CD4-positive, alpha-beta memory T cell (primary cell): Measurements from ENCODE around the gene GALNT18. TPM values are rescaled to one million over a fixed set of nuclear protein-coding genes. Genes with fewer than 3 reads are reported as not detected.

ENCODE experiments used
- CTCF ChIA-PET: fragments of 350-600 bp; sonication (Branson Sonifier 250); formaldehyde crosslinking; loops from one replicate; lab custom pipeline; 2021; ENCODE audit warnings: inconsistent platforms; ENCODE audit not compliant: partially characterized antibody; lab: Charles Lee
- POLR2A ChIA-PET: fragments of 350-600 bp; sonication (Branson Sonifier 250); formaldehyde crosslinking; loops from one replicate; lab custom pipeline; 2021; ENCODE audit not compliant: partially characterized antibody; lab: Charles Lee
- DNase-seq, 5 donors: peaks; one replicate each; pipeline versions ENCODE4 v3.0.0 to v3.0.0-alpha.2; 2020 to 2022; ENCODE audit warnings: mixed read lengths in 1 of 5
- H3K27ac ChIP-seq: one replicate; pipeline ENCODE4 v1.7.0; 2013; ENCODE audit warnings: low read depth, low read length
- H3K27me3 ChIP-seq: 2 replicates; pipeline ENCODE4 v1.7.0; 2013; ENCODE audit warnings: mild to moderate bottlenecking, low read length, moderate library complexity; ENCODE audit not compliant: insufficient read depth
- H3K36me3 ChIP-seq: 2 replicates; pipeline ENCODE4 v1.7.0; 2013; ENCODE audit warnings: mild to moderate bottlenecking, low read length, moderate library complexity; ENCODE audit not compliant: insufficient read depth
- H3K4me1 ChIP-seq: 2 replicates; pipeline ENCODE4 v1.7.0; 2013; ENCODE audit warnings: mild to moderate bottlenecking, low read length, moderate library complexity; ENCODE audit not compliant: insufficient read depth
- H3K4me3 ChIP-seq, 2 donors: one replicate each; pipeline ENCODE4 v1.7.0; 2013; ENCODE audit warnings: low read length in 2 of 2, mild to moderate bottlenecking in 1 of 2
- H3K9me3 ChIP-seq, 2 donors: one replicate each; pipeline ENCODE4 v1.7.0; 2013; ENCODE audit warnings: low read length in 2 of 2, control low read depth in 1 of 2; ENCODE audit not compliant: control insufficient read depth in 1 of 2
- H3K27ac Mint-ChIP-seq, 7 donors: one replicate each; pipeline ENCODE4 v1.8.0; 2020 to 2021; ENCODE audit warnings: mixed read lengths in 7 of 7, mild to moderate bottlenecking in 6 of 7, inconsistent platforms in 3 of 7, moderate library complexity in 3 of 7
- H3K27me3 Mint-ChIP-seq, 2 donors: one replicate each; pipeline ENCODE4 v1.8.0; 2020 to 2021; ENCODE audit warnings: mixed read lengths in 2 of 2
- H3K36me3 Mint-ChIP-seq, 2 donors: one replicate each; pipeline ENCODE4 v1.8.0; 2020 to 2021; ENCODE audit warnings: mixed read lengths in 2 of 2, inconsistent platforms in 1 of 2, mild to moderate bottlenecking in 1 of 2
- H3K4me1 Mint-ChIP-seq, 4 donors: one replicate each; pipeline ENCODE4 v1.8.0; 2020 to 2021; ENCODE audit warnings: mixed read lengths in 4 of 4, mild to moderate bottlenecking in 1 of 4
- H3K4me3 Mint-ChIP-seq, 8 donors: one replicate each; pipeline ENCODE4 v1.8.0; 2020 to 2021; ENCODE audit warnings: mixed read lengths in 8 of 8, mild to moderate bottlenecking in 7 of 8, moderate library complexity in 6 of 8, inconsistent platforms in 3 of 8
- H3K9me3 Mint-ChIP-seq, 8 donors: one replicate each; pipeline ENCODE4 v1.8.0; 2020 to 2021; ENCODE audit warnings: mixed read lengths in 8 of 8, mild to moderate bottlenecking in 5 of 8, inconsistent platforms in 3 of 8, moderate library complexity in 1 of 8
- intact Hi-C: fragments of 100-400 bp; cut with micrococcal nuclease; formaldehyde crosslinking; loops from one replicate; pipeline ENCODE4 v1.15.1; 2023
- polyA plus RNA-seq, 2 donors: library from polyadenylated mRNA; unstranded; fragments of 300-500 nt; fragmentation: Illumina TruSeq; gene quantifications; one replicate each; pipeline ENCODE4 v1.2.3, GENCODE V29; 2021
- total RNA-seq, 2 experiments: library from RNA; stranded (reverse); gene quantifications; one replicate each; pipeline ENCODE4 v1.2.3, GENCODE V29; 2021

Gene GALNT18
- total and polyA plus RNA-seq, 4 experiments from 2014 or later = not detected

DNA sequence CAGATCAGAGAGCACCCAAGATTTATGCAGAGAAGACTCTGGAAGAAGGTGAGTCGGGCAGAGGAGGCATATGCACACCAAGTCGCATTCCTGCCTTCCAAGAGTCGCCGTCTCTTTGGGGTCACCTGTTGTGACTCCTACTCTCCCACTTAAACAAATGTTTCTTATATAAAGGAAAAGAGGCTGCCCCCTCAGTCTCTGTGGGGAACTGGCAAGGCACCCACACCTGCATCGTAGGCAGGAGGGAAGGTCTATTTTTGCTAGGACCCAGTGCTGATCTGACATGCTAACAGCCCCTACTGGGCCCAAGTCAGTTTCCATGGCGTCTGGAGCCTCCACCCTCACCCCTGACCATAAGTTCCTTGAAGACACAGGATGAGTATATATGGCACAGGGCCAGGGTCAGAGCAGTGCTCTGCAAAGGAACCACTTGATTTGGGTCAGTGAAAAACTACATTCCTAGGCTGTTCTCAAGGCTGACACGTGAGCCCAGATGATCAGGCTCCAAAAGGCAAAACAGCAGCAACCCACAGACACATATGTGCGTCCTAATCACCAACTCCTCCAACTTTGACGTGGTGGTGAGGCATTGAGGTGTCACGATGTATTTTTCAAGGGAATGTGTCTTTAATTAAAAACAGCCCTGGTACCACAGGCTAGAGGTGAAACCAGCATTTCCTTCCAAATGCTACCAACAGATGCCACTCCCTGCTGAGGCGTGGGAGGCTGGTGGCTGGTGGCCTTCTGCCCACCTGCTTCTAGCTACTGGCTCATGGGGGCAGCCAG lies 213.2 kb downstream of the GALNT18 start:
- ChIA-PET CTCF (no interaction called here), POLR2A (no interaction called here)
- H3K27ac Mint-ChIP-seq = no peak overlapping the region
- H3K4me3 Mint-ChIP-seq = no peak overlapping the region
- no peaks in the 10 kb centered on the region for H3K4me1 Mint-ChIP-seq
- Histone ChIP-seq H3K4me3 (no peak overlapping the region), H3K27me3 (no peaks in the 10 kb centered on the region), H3K36me3 (no peaks in the 10 kb centered on the region), H3K9me3 (no peaks in the 10 kb centered on the region), H3K4me1 (no peaks in the 10 kb centered on the region), H3K27ac (no peak overlapping the region)
- no peaks in the 10 kb centered on the region for H3K9me3 Mint-ChIP-seq
- DNase-seq = no peak
- intact Hi-C loops = no loop called here
- H3K27me3 Mint-ChIP-seq = peaks cover 11 to 26% of the 10 kb centered on the region in 2 donors
- no peaks in the 10 kb centered on the region for H3K36me3 Mint-ChIP-seq

DNA sequence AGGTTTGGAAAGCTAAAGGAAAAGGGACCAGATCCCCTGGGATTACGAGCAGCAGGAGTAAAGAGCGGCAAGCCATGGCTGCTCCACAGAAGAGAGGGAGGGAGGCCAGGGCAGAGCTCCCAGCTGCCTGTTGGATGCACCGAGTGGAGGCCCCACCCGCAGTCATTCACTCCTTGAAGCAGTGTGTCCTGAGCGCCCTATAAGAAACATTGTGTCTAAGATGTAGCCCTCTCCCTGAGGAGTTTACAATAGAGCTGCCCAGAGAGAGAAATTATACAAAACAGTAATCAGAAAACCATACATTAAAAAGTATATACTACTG lies 214.1 kb downstream of the GALNT18 start:
- CTCF ChIA-PET = interaction anchor here (1.2 kb wide), 1 partner anchor 10 kb away, joined by 3 read pairs; no protein-coding TSS in a partner anchor
- no peak overlapping the region for H3K27ac Mint-ChIP-seq
- Histone ChIP-seq H3K4me3 (no peak overlapping the region), H3K4me1 (no peaks in the 10 kb centered on the region), H3K9me3 (no peaks in the 10 kb centered on the region), H3K27me3 (no peaks in the 10 kb centered on the region), H3K27ac (no peak overlapping the region), H3K36me3 (no peaks in the 10 kb centered on the region)
- H3K27me3 Mint-ChIP-seq = peaks cover 11 to 29% of the 10 kb centered on the region in 2 donors
- intact Hi-C loops = no loop called here
- H3K4me3 Mint-ChIP-seq = no peak overlapping the region
- H3K4me1 Mint-ChIP-seq = no peaks in the 10 kb centered on the region
- H3K9me3 Mint-ChIP-seq = no peaks in the 10 kb centered on the region
- DNase-seq = no peak
- POLR2A ChIA-PET = no interaction called here
- H3K36me3 Mint-ChIP-seq = no peaks in the 10 kb centered on the region

DNA sequence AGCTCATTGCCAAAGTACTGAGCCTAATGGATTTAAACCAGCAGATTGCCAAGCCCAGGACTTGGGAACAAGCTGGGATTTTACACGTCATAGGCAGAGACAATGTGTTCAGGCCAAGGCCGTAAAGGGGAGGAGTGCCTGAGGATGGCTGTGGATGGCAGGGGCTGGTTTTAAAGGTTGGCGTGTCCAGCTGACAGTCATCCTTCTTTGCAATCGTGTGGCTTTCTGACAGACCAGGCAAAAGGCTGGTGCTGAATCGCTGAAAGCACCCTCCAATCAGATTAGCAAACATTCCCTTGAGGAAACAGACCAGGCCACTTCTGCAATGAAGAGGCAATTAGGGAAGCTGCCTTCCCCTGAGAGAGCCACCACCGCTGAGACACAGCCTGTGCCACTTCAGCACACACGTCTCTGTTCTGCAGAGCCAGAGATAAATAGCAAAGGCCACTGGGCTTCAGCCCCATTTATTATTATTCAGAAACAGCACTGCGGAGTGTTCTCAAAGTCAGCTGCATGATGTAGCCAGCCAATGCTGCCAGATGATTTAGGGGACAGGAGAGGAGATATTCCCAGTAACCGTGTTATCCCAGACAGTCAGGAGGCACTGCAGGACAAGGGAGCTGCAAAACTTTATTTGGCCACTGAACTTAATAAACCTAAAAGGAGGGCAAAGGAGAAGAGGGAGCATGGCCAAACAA lies 214.6 kb downstream of the GALNT18 start:
- intact Hi-C loops = no loop called here

DNA sequence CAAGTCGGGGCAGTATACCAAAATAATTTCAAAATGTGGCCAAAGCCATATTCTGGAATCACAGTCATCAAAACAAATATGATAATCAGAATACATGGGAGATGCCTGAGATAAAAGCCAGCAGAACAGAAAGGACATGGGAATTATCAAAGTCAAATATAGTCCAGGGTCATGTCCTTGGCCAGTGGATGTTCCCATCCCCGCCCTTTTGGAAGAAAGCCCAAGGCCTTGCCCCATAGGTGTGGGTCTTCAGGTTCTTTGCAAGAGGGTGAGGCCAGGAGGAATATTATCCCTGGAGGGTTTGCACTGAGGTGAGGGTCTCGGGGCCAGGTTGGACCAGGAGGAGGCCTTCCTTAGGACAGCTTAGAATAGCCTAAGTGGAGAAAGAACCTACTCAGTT lies 215.2 kb downstream of the GALNT18 start:
- Mint-ChIP-seq H3K4me1 (no peaks in the 10 kb centered on the region), H3K9me3 (no peaks in the 10 kb centered on the region), H3K27ac (no peak overlapping the region), H3K4me3 (no peak overlapping the region), H3K36me3 (no peaks in the 10 kb centered on the region), H3K27me3 (peaks cover 11 to 26% of the 10 kb centered on the region in 2 donors)
- H3K9me3 ChIP-seq = no peaks in the 10 kb centered on the region
- DNase-seq = no peak
- ChIA-PET CTCF (no interaction called here), POLR2A (no interaction called here)
- no peaks in the 10 kb centered on the region for H3K36me3 ChIP-seq
- H3K4me1 ChIP-seq = no peaks in the 10 kb centered on the region
- no peak overlapping the region for H3K27ac ChIP-seq
- no peaks in the 10 kb centered on the region for H3K27me3 ChIP-seq
- intact Hi-C loops = no loop called here
- no peak overlapping the region for H3K4me3 ChIP-seq

More for the DNA sequence above, 214.6 kb downstream of the GALNT18 start:
- Histone ChIP-seq H3K27me3 (no peaks in the 10 kb centered on the region), H3K27ac (no peak overlapping the region), H3K4me1 (no peaks in the 10 kb centered on the region), H3K9me3 (no peaks in the 10 kb centered on the region), H3K36me3 (no peaks in the 10 kb centered on the region), H3K4me3 (no peak overlapping the region)
- no peak overlapping the region for H3K4me3 Mint-ChIP-seq
- no peaks in the 10 kb centered on the region for H3K9me3 Mint-ChIP-seq
- H3K27me3 Mint-ChIP-seq = peaks cover 11 to 28% of the 10 kb centered on the region in 2 donors
- ChIA-PET POLR2A (no interaction called here), CTCF (interaction anchor here (1.2 kb wide), 1 partner anchor 10 kb away, joined by 3 read pairs; no protein-coding TSS in a partner anchor)
- no peaks in the 10 kb centered on the region for H3K4me1 Mint-ChIP-seq
- H3K27ac Mint-ChIP-seq = no peak overlapping the region
- no peak for DNase-seq
- no peaks in the 10 kb centered on the region for H3K36me3 Mint-ChIP-seq

DNA sequence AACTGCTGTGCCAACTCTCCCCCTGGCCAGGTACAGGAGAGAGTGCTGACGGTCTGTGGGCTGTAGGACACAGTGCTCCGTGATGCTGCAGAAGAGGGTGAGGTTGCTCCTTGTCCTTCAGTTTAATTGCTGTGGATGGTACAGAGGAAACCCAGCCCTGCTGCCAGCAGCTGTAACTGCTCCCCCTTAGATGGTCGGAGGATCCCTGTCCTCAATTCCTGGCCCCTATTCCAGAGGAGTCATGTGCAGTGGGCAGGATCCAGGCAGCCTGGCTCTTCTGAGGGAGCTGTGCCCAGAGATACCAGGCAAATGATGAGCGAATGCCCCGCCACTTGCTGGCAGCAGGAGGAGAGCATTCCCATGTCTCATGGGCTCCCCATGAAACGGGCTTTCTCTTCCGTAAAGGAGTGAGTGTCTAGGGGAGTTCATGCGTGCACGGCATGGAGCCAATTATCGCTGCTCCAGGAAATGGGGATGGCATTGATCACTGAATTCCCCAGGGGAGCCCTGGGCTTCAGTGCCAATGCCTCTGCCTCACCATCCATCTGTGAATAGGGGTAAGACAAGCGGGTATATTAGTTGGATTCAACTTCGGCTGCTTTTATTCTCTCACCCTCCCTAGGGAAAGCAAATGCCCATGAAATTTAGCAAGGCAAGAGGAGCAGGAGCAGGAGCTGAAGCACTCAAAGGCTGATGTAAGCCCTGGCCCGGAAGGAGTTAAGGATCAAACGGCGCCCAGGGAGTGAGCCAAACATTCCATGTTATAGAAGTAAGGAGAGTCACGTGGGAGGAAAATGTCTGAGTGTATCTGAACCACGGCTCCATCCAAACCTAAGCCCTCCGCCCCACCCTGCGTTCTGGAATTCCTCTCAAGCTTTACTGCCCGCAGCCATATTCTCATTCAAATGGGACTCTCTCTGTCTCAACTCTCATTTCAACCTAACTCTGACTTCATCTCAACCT lies 217.8 kb downstream of the GALNT18 start:
- Histone ChIP-seq H3K27ac (no peak overlapping the region), H3K27me3 (no peaks in the 10 kb centered on the region), H3K36me3 (no peaks in the 10 kb centered on the region), H3K4me3 (no peak overlapping the region), H3K4me1 (no peaks in the 10 kb centered on the region), H3K9me3 (no peaks in the 10 kb centered on the region)
- POLR2A ChIA-PET = no interaction called here
- peaks cover 6 to 16% of the 10 kb centered on the region in 2 donors for H3K27me3 Mint-ChIP-seq
- intact Hi-C loops = no loop called here
- CTCF ChIA-PET = no interaction called here
- H3K36me3 Mint-ChIP-seq = no peaks in the 10 kb centered on the region
- no peak for DNase-seq
- H3K27ac Mint-ChIP-seq = no peak overlapping the region
- H3K4me1 Mint-ChIP-seq = no peaks in the 10 kb centered on the region
- no peaks in the 10 kb centered on the region for H3K9me3 Mint-ChIP-seq
- no peak overlapping the region for H3K4me3 Mint-ChIP-seq

DNA sequence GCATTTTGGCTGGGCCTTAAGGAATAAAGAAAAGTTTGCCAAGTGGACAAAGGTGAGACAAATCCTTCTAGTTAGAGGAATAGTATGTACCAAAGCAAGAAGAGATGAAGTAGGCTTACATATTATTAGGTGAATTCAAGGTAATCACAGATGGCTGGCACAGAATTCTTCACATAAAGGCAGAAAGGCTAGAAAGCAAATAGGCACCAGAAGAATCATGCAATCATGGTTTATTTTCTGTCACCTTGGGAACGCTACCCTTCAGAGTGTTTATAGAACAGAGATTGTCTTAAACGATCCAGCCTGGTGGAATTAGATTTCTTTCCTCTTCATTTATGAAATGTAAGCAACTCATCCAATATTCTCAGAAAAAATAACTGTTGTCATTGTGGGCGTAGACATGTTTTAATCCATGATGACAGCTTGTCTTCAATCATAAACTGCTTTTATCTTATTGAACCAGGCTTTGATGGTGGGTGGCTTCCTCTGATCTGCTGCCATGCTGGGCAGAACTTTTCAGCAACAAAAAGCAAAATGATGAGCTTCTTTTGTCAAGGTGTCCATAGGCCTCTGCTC lies 219.8 kb downstream of the GALNT18 start:
- Mint-ChIP-seq H3K4me3 (no peak overlapping the region), H3K27me3 (peaks cover 5 to 16% of the 10 kb centered on the region in 2 donors), H3K9me3 (no peaks in the 10 kb centered on the region), H3K36me3 (no peaks in the 10 kb centered on the region), H3K4me1 (no peaks in the 10 kb centered on the region), H3K27ac (no peak overlapping the region)
- Histone ChIP-seq H3K4me1 (no peaks in the 10 kb centered on the region), H3K9me3 (no peaks in the 10 kb centered on the region), H3K36me3 (no peaks in the 10 kb centered on the region), H3K27ac (no peak overlapping the region), H3K4me3 (no peak overlapping the region), H3K27me3 (no peaks in the 10 kb centered on the region)
- no peak for DNase-seq
- POLR2A ChIA-PET = interaction anchor here (1.1 kb wide), 1 partner anchor 9 kb away, joined by 3 read pairs; no protein-coding TSS in a partner anchor
- CTCF ChIA-PET = interaction anchor here (1.6 kb wide), 1 partner anchor 385 kb away, joined by 3 read pairs; no protein-coding TSS in a partner anchor
- intact Hi-C loops = no loop called here
